PC-3 (cell line): ENCODE results near the gene CCNG2.
"Not testable (repeated sequence)": the region's sequence is repeated elsewhere in the genome, so short reads cannot be mapped to it uniquely, and the experiment has no call there.

Experiments used
- CTCF ChIP-seq: fragments of 300-600 bp; sonication (generic); conservative IDR thresholded peaks from 2 replicates; pipeline ENCODE4 v1.5.1; 2017; ENCODE audit warnings: antibody characterized with exemption, low read depth, mild to moderate bottlenecking, low read length
- EZH2phosphoT487 ChIP-seq: fragments of 300-600 bp; sonication (generic); IDR thresholded peaks from 2 replicates; pipeline ENCODE4 v1.6.1; 2018; ENCODE audit warnings: mild to moderate bottlenecking, antibody characterized with exemption, low read length, borderline replicate concordance

DNA sequence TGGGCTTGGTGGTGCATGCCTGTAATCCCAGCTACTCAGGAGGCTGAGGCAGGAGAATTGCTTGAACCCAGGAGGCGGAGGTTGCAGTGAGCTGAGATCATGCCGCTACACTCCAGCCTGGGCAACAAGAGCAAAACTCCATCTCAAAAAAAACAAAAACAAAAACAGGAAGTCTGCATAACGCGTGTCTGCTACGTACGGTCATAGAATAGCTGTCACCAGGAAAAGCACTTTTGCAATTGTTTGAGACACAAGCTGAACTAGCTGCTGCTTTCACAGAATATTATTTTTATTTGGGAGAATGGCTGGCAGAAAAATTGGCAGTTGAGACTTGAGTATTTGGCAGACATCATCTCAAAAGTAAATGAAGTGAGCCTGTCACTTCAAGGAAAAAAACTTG, 19.6 kb upstream of the CCNG2 start:
- TF ChIP-seq EZH2phosphoT487, CTCF: not testable (repeated sequence)
